Measurements from ENCODE around the gene PPFIBP2. TPM values are rescaled to one million over a fixed set of nuclear protein-coding genes. Genes with fewer than 3 reads are reported as not detected.

Gene PPFIBP2
- total RNA-seq, 1 donor from 2014 or later, result 1.6 TPM

DNA sequence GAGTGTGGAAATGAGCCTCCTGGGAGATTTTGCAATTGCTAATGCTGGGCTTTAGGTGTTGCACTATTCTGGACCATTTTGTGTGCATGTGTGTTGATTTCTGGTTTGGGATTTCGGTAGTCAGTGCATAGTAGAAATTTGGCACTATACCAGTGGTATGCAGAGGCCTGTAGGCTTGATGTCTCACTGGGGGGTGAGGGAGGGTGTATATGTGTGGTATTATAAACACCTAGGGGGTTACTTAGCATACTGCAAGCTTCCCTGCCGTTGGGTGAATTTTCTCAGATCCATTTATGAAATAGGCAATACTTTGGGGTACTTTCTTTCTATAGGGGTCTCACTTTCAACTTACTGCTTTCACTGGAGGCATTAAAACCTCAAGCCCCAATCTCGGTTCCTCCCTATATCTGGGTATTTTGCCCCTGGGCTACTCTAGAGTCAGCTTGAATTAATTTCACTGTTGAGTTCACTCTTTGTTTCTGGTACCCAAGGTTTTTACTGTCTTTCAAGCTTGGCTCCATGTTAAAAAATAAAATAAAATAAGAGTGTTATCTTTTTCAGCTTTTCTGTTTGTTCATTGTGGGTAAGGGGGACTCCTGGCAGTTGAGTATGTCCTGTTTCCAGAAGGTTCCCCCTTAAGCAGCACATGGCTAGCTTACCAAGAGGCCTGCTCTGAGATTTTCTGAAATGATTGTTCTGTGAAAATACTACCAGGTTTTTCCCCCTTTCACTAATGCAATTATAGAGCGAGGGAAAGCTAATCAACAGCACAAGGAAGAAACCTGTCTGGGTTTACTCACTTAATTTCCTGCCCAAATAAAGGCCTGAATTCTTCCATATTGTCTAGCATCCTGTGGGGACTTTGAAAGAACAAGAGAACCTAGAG, 45.8 kb downstream of the PPFIBP2 start:
- no peaks in the 10 kb centered on the region for H3K4me1 Mint-ChIP-seq
- H3K9me3 Mint-ChIP-seq, result no peaks in the 10 kb centered on the region
- no peak overlapping the region for H3K4me3 Mint-ChIP-seq
- no peak for DNase-seq
- no peak overlapping the region for H3K27ac Mint-ChIP-seq
- intact Hi-C loops (cut with micrococcal nuclease), result no loop called here
- no peaks in the 10 kb centered on the region for H3K36me3 Mint-ChIP-seq (ENCODE audit: low read depth)
- peaks cover 5% of the 10 kb centered on the region for H3K27me3 Mint-ChIP-seq

DNA sequence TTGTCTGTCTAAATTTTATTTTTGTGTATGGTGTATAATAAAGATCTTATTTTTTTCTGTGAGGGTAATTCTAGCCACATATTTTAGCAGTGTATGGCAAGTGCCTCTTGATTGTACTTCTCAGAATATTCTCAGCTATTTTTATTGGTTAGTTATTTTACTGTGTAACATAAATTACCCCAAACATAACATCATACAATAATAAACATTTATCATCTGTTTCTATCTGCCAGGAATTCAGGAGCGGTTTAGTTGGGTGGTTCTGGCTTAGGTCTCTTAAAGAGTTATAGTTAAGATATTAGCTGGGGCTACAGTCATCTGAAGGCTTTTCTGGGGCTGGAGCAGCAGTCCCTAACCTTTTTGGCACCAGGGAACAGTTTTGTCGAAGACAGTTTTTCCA, 47.8 kb downstream of the PPFIBP2 start:
- intact Hi-C loops (cut with micrococcal nuclease), result no loop called here
- H3K4me3 Mint-ChIP-seq, result no peak overlapping the region
- H3K4me1 Mint-ChIP-seq, result no peaks in the 10 kb centered on the region
- H3K36me3 Mint-ChIP-seq (ENCODE audit: low read depth), result no peaks in the 10 kb centered on the region
- H3K9me3 Mint-ChIP-seq, result no peaks in the 10 kb centered on the region
- H3K27ac Mint-ChIP-seq, result no peak overlapping the region
- peaks cover 6% of the 10 kb centered on the region for H3K27me3 Mint-ChIP-seq
- no peak for DNase-seq

GRCh38 chr11:7563281-7563680, 49.5 kb downstream of the PPFIBP2 start:
- Mint-ChIP-seq H3K9me3 (no peaks in the 10 kb centered on the region), H3K36me3 (ENCODE audit: low read depth) (no peaks in the 10 kb centered on the region), H3K27ac (no peak overlapping the region), H3K4me1 (no peaks in the 10 kb centered on the region), H3K4me3 (no peak overlapping the region), H3K27me3 (peaks cover 13% of the 10 kb centered on the region)
- intact Hi-C loops (cut with micrococcal nuclease), result no loop called here
- DNase-seq, result no peak

DNA sequence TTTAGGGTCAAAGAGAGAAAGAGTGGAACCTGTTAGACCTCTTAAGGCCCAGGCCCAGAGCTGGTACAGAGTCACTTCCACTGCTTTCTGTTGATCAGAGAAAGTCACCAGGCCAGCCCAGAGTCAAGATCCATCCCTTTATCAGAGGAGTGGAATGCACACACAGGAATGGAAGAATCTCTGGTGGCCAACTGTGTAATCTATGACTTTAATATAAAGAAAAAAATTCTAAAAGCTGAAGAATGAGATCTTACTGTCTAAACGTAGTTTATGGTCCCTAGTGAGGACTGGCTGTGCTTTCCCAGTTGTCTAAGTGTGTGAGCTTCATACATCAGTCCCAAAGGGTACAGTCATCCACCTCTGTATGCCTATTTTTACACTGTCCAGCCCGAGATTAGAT, 51.0 kb downstream of the PPFIBP2 start:
- DNase-seq, result no peak
- H3K4me3 Mint-ChIP-seq, result no peak overlapping the region
- intact Hi-C loops (cut with micrococcal nuclease), result no loop called here
- peaks cover 13% of the 10 kb centered on the region for H3K27me3 Mint-ChIP-seq
- no peaks in the 10 kb centered on the region for H3K4me1 Mint-ChIP-seq
- H3K36me3 Mint-ChIP-seq (ENCODE audit: low read depth), result no peaks in the 10 kb centered on the region
- H3K9me3 Mint-ChIP-seq, result no peaks in the 10 kb centered on the region
- H3K27ac Mint-ChIP-seq, result no peak overlapping the region

DNA sequence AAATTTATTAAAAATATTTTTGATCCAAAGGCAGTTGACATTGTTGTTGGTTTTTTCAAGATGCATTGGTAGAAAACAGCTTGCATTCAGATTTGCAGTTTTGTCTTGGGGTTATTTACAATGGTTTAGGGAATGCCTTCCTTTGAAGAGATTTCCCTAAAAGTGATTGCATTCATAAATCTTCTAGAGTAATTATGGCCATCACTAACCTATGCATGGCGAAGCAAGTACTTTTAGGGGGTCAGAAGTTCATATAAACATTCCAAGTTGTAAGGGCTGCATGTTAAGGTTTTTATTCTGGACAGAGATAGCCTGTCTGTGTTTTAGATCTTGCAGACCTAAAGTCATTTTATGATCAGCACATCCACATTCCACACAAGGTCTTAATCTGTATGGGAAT, 53.5 kb downstream of the PPFIBP2 start:
- no peaks in the 10 kb centered on the region for H3K9me3 Mint-ChIP-seq
- intact Hi-C loops (cut with micrococcal nuclease), result no loop called here
- H3K27ac Mint-ChIP-seq, result no peak overlapping the region
- no peak for DNase-seq
- H3K27me3 Mint-ChIP-seq, result peaks cover 24% of the 10 kb centered on the region
- H3K4me3 Mint-ChIP-seq, result no peak overlapping the region
- H3K4me1 Mint-ChIP-seq, result no peaks in the 10 kb centered on the region
- H3K36me3 Mint-ChIP-seq (ENCODE audit: low read depth), result no peaks in the 10 kb centered on the region

- no peak overlapping the region for H3K4me3 Mint-ChIP-seq
- no peaks in the 10 kb centered on the region for H3K36me3 Mint-ChIP-seq (ENCODE audit: low read depth)
- no peaks in the 10 kb centered on the region for H3K9me3 Mint-ChIP-seq
- intact Hi-C loops (cut with micrococcal nuclease), result no loop called here
- H3K27me3 Mint-ChIP-seq, result peaks cover 33% of the 10 kb centered on the region
- no peak for DNase-seq
- H3K4me1 Mint-ChIP-seq, result no peaks in the 10 kb centered on the region
- H3K27ac Mint-ChIP-seq, result no peak overlapping the region
Observed at GRCh38 chr11:7569044-7569443, 55.2 kb downstream of the PPFIBP2 start.

- no peak overlapping the region for H3K27ac Mint-ChIP-seq
- no peaks in the 10 kb centered on the region for H3K4me1 Mint-ChIP-seq
- no peaks in the 10 kb centered on the region for H3K9me3 Mint-ChIP-seq
- DNase-seq, result no peak
- no peak overlapping the region for H3K4me3 Mint-ChIP-seq
- peaks cover 42% of the 10 kb centered on the region for H3K27me3 Mint-ChIP-seq
- H3K36me3 Mint-ChIP-seq (ENCODE audit: low read depth), result no peaks in the 10 kb centered on the region
- intact Hi-C loops (cut with micrococcal nuclease), result loop anchor here (5.0 kb wide), 1 partner anchor 122 kb away; no protein-coding TSS in a partner anchor
Observed at GRCh38 chr11:7570241-7570640, 56.4 kb downstream of the PPFIBP2 start.

GRCh38 chr11:7570938-7571521, 57.2 kb downstream of the PPFIBP2 start:
- Mint-ChIP-seq H3K4me3 (no peak overlapping the region), H3K4me1 (peaks cover 3% of the 10 kb centered on the region), H3K27ac (no peak overlapping the region), H3K27me3 (peaks cover 43% of the 10 kb centered on the region), H3K9me3 (no peaks in the 10 kb centered on the region), H3K36me3 (ENCODE audit: low read depth) (no peaks in the 10 kb centered on the region)
- DNase-seq, result no peak
- intact Hi-C loops (cut with micrococcal nuclease), result loop anchor here (5.0 kb wide), 1 partner anchor 121 kb away; no protein-coding TSS in a partner anchor

DNA sequence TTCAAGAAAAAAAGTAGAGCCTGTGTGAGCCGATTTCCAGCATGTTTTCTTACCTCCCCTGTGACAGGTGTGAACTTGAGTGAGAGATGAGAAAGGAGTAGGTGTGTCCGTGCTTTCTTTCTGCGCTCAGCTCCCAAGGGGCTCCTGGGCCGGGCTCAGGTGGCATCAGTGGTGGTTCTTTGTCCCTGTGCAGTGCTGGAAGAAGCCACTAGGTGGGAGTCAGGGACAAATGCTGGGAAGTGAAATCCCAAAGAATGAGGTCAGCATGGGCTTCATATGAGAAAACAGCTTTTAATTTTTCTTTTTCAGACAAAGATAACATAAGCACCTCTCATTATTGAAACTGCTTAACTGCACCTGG, 57.8 kb downstream of the PPFIBP2 start:
- Mint-ChIP-seq H3K27me3 (peaks cover 45% of the 10 kb centered on the region), H3K4me3 (no peak overlapping the region), H3K9me3 (no peaks in the 10 kb centered on the region), H3K27ac (no peak overlapping the region), H3K4me1 (peaks cover 6% of the 10 kb centered on the region), H3K36me3 (ENCODE audit: low read depth) (no peaks in the 10 kb centered on the region)
- intact Hi-C loops (cut with micrococcal nuclease), result loop anchor here (5.0 kb wide), 1 partner anchor 121 kb away; no protein-coding TSS in a partner anchor
- DNase-seq, result peak; percentile 62

- no peaks in the 10 kb centered on the region for H3K36me3 Mint-ChIP-seq (ENCODE audit: low read depth)
- H3K9me3 Mint-ChIP-seq, result no peaks in the 10 kb centered on the region
- no peak overlapping the region for H3K27ac Mint-ChIP-seq
- H3K27me3 Mint-ChIP-seq, result peaks cover 44% of the 10 kb centered on the region
- H3K4me3 Mint-ChIP-seq, result no peak overlapping the region
- no peak for DNase-seq
- peaks cover 8% of the 10 kb centered on the region for H3K4me1 Mint-ChIP-seq
- intact Hi-C loops (cut with micrococcal nuclease), result loop anchor here (2.0 to 5.0 kb wide), 2 partner anchors 93 to 120 kb away; no protein-coding TSS in a partner anchor
Observed at GRCh38 chr11:7572001-7572712, 58.4 kb downstream of the PPFIBP2 start.

DNA sequence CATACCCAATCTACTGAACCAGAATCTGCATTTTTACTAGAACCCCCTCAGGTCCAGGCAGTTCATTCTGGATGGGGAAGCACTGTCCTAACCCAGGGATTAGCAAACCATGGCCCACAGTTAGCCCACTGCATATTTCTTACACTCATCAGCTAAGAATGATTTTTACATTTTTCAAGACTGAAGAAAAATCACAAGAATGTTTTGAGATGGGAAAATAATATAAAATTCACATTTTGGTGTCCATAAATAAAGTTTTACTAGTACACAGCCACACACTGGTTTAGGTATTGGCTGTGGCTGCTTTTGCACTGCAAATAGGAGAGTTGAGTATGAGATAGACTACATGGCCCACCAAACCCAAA, 59.4 kb downstream of the PPFIBP2 start:
- intact Hi-C loops (cut with micrococcal nuclease), result loop anchor here (2.0 to 5.0 kb wide), 2 partner anchors 92 to 119 kb away; no protein-coding TSS in a partner anchor
- Mint-ChIP-seq H3K36me3 (ENCODE audit: low read depth) (no peaks in the 10 kb centered on the region), H3K27ac (no peak overlapping the region), H3K9me3 (no peaks in the 10 kb centered on the region), H3K27me3 (peaks cover 45% of the 10 kb centered on the region), H3K4me1 (peaks cover 18% of the 10 kb centered on the region), H3K4me3 (no peak overlapping the region)
- no peak for DNase-seq

GRCh38 chr11:7573558-7574296, 59.9 kb downstream of the PPFIBP2 start:
- peaks cover 50% of the 10 kb centered on the region for H3K27me3 Mint-ChIP-seq
- H3K36me3 Mint-ChIP-seq (ENCODE audit: low read depth), result no peaks in the 10 kb centered on the region
- intact Hi-C loops (cut with micrococcal nuclease), result loop anchor here (2.0 to 5.0 kb wide), 2 partner anchors 91 to 119 kb away; no protein-coding TSS in a partner anchor
- H3K4me1 Mint-ChIP-seq, result peaks cover 24% of the 10 kb centered on the region
- H3K4me3 Mint-ChIP-seq, result no peak overlapping the region
- no peak for DNase-seq
- no peaks in the 10 kb centered on the region for H3K9me3 Mint-ChIP-seq
- no peak overlapping the region for H3K27ac Mint-ChIP-seq

- Mint-ChIP-seq H3K4me1 (peaks cover 27% of the 10 kb centered on the region), H3K27me3 (peaks cover 52% of the 10 kb centered on the region), H3K4me3 (no peak overlapping the region), H3K9me3 (no peaks in the 10 kb centered on the region), H3K36me3 (ENCODE audit: low read depth) (no peaks in the 10 kb centered on the region), H3K27ac (no peak overlapping the region)
- intact Hi-C loops (cut with micrococcal nuclease), result loop anchor here (5.0 kb wide), 1 partner anchor 118 kb away; no protein-coding TSS in a partner anchor
- no peak for DNase-seq
Observed at GRCh38 chr11:7574491-7575130, 60.8 kb downstream of the PPFIBP2 start.
